IPS-NIHi11 (cell line): ENCODE measurements around the gene ZGPAT.
"Not testable (repeated sequence)": the region's sequence is repeated elsewhere in the genome, so short reads cannot be mapped to it uniquely, and the experiment has no call there.

Experiments
- DNase-seq: peaks from one replicate; pipeline ENCODE4 v3.0.0; 2012; ENCODE audit warnings: mixed read lengths, low spot score

Gene ZGPAT

DNA sequence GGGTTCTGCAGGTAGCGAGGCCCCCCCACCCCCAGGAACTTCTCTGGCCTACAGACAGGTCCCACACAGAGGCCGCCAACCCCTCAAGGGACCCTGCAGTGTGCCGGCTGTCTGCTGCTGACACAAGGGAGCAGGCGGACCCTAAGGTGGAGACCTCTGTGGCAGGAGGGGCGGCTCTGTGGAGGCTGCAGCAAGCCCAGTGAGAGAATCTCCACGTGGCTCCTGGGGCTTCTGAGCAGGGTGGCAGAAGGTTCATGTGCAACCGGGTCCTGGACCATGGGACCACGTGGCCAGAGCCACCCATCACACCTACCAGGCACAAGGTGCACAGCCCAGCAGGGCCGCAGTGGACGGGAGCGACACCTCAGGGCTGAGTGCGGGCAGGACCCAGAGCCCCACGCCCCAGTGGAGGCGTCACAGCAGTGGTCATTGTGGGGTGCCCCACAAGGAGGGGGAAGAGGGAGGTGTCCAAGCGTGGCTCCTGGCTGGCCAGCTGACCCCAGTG, 4.3 kb upstream of the ZGPAT start:
- peak; percentile 2 for DNase-seq

DNA sequence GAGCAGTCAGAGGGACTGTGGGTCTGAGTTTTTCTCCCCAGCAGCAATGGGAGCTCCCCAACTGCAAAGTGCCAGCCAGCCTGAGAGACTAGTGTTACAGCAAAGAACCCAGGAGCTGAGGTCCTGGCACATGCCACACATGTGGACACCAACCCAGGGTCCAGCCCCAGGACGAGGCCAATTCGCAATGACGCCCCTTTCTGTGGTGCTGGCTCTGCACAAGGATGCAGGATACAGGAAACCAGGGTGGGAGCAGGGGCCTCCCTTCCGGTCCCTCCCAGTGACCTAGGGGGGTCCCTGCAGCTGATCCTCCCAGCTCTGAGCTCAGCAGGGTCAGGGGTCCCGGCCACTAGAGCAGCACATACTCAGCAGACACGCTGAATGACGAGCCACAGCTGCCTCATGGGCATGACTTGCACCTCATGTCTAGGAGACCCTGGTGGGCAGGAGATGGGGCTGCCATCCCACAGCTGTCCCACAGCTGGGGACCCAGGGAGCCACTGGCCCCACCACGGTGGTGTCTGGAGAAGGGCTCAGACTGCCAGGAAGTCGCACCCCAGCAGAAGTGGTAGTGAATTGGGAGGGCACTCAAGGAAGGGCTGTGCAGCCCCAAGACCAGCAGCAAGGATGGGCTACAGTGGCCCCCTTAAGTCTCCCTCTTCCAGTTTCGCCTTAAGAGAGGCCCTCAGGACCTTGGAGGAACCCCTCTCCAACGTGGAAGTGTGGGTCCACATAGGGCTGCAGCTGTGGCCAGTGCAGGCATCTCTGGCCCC, 3.7 kb upstream of the ZGPAT start:
- DNase-seq = no peak

DNA sequence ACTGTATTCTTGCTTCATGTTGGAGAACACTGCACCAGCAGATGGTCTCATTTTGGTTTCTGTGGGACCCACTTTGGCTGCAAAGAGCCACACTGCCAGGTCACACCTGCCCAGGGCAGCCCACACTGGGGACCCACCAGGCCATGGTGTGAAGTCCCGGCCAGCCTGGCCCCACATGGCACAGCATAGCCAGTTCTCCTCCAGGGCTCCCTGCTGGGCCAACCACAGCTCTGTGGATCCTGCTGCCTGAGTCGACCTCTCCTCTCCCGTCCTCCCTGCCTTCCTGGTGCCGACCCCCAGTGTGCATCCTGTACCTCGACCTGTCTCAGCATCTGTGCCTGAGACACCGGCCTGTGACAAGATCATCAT, 3.1 kb upstream of the ZGPAT start:
- DNase-seq = no peak

DNA sequence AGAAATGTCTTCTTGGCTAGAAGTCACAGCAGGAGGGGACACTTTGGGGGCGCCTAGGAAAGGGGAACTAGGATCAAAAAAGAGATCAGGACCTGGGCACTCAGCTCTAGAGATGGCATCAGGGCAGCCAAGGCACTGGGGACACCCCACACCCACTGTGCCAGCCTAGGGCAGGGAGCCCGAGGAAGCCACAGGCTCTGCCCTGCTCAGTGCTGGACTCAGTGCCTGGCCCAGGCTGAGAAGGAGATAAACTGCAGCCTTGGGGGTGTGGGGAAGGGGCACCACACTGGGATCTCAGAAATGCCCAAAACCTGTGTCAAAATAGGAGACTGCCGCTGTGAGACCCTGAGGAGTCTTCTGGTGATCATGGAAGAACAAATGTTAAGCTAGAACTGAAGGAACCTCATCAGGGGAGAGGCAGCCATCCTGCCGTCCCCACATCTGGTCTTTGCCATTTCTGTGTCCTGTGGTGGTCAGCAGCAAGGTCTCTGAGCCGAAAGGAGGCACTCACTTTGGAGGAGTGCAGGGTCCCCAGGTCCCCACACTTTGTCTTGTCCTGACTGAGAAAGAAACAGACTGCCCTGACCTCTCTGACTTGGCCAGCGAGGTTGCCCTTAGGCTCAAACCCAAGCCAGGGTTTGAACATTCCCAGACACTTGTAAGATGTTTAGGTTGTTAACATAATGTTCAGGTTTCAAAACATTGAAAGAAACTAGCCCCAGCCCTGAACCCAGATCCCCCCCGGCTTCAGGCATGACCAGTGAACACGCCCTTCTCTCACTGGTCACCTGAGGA, 2.4 kb upstream of the ZGPAT start:
- DNase-seq = no peak

DNA sequence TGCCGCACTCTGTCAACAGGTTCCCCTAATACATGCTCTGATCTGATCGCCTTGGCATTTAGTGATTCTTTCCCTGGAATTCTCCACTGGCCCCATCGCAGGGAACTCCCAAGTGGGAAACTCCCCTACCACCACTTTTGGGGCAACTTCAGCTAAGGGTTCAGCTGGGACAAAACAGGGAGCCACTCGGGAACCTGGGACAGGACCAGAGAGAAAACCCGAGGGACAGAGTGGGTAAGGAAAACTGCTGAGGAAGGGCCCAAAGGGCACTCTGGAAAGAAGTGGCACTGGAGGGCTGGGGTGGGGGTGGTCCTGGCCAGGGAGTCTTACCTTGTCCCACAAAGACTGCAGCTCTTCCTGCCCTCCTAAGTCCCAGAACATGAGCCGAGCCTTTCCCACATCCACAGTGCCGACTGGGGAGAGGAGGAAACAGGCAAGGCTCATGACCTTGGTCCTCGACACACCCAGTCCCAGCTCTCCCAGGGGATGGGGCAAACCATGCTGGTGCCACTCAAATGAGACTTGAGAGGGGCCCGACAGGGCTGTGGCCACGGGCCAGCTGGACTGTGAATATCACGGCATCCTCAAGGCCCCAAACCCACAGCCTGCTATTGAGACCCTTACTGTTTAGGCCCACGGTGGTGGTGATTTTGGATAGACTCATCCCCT, 1.7 kb upstream of the ZGPAT start:
- no peak for DNase-seq

DNA sequence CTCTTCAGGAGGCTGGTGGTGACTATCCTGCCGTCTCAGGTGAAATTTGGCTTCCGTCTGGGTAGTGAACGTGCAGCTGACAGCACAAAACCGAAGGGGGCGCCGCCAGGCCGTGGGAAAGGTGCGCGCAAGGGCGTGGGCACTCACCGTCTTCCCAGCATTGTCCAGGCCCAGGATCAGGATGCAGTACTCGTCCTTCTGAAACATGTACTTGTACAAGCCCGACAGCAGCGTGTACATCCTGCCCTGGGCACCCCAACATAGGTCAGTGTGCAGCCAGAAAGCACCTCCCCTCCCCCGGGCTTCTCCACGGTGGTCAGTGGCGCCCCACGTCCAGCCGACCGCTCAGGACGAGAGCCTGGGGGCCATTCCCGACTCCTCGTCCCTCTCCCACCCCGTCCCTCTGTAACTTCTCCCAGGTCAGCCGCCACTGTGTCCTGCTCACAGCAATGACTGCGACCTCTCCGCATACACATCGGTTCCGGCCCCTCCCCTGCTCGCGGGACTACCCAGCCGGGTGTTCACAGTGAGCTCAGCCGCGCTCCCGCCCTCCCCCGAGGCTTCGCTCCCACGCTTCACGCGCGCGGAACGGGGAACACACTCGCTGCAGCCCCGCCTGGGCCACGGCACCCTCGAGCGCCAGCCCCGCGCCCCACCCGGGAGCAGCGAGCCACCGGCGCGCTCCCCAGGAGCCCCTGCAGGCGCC, 834 bp upstream of the ZGPAT start:
- peak; percentile 49 for DNase-seq

DNA sequence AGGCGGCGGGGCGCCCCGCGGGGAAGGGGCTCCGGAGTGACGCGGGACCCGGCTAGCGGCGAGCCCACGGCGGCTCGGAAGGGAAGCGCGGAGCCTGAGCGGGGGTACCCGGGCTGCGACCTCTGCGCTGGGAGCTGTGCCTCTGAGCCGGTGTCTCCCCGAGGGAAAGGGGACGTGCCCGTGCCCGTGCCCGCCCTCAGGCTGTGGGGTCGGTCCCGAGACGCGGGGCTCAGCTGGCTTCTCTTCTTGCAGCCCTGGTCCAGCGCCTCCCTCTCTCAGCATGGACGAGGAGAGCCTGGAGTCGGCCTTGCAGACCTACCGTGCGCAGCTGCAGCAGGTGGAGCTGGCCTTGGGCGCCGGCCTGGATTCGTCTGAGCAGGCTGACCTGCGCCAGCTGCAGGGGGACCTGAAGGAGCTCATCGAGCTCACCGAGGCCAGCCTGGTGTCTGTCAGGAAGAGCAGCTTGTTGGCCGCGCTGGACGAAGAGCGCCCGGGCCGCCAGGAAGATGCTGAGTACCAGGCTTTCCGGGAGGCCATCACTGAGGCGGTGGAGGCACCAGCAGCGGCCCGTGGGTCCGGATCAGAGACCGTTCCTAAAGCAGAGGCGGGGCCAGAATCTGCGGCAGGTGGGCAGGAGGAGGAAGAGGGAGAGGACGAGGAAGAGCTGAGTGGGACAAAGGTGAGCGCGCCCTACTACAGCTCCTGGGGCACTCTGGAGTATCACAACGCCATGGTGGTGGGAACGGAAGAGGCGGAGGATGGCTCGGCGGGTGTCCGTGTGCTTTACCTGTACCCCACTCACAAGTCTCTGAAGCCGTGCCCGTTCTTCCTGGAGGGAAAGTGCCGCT, 686 bp downstream of the ZGPAT start:
- DNase-seq = no peak

DNA sequence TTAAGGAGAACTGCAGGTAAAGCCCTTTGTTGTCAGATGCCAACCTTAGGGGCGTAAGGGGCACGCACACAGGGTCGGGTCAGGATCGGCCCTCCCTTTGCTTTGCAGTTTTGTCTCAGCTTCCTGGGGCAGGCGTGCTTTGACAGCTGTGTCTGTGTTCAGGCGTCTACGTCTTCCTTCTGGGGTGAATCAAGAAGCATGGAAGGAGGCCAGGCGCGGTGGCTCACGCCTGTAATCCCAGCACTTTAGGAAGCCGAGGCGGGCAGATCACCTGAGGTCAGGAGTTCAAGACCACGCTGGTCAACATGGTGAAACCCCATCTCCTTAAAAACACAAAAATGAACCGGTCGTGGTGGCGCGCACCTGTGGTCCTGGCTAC, 1.3 kb downstream of the ZGPAT start:
- no peak for DNase-seq

DNA sequence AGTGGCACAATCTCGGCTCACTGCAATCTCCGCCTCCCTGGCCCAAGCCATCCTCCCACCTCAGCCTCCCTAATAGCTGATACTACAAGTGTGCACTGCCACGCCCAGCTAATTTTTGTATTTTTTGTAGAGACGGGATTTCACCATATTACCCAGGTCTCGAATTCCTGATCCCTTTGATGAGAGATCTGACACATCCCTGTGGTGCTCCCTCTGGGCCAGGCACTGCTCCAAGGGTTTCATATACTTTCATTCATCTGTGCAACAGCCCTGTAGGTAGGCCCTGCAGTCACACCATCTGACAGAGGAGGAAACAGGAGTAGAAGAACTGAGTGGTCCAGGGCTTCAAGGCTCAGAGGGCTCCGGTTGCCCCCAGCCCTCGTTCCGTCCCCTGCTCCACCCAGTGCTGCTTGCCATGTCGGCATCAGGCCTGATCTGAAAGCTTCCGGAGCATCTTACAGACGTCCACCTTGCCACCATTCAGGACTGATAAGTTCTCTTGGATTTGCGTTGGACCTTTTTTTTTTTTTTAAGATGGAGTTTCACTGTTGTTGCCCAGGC, 3.3 kb downstream of the ZGPAT start:
- no peak for DNase-seq

DNA sequence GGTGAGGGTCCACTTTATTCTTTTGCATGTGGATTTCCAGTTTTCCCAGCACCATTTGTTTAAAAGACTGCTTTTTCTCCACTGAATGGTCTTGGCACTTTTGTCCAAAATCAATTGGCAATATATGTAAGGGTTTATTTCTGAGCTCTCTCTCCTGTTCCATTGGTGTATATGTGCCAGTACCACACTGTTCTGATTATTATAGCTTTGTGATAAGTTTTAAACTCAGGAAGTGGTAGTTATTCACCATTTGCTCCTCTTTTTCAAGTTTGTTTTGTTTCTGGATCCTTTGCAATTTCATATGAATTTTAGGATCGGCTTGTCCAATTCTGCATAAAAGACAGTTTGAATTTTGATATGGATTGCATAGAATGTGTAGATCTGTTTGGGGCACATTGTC, 4.4 kb downstream of the ZGPAT start:
- no peak for DNase-seq

DNA sequence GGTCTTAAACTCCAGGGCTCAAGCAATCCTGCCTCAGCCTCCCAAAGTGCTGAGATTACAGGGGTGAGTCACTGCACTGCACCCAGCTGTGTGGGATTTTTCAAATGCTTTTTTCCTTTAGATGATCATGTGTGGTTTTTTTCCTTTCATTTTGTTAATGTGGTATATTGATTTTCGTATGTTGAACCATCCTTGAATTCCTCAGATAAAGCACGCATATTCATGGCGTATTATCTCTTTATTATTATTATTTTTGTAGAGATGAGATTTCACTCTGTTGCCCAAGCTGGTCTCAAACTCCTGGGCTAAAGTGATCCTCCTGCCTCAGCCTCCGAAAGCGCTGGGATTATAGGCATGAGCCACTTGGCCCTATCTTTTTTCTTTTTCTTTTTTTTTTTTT, 7.0 kb downstream of the ZGPAT start:
- DNase-seq = no peak

DNA sequence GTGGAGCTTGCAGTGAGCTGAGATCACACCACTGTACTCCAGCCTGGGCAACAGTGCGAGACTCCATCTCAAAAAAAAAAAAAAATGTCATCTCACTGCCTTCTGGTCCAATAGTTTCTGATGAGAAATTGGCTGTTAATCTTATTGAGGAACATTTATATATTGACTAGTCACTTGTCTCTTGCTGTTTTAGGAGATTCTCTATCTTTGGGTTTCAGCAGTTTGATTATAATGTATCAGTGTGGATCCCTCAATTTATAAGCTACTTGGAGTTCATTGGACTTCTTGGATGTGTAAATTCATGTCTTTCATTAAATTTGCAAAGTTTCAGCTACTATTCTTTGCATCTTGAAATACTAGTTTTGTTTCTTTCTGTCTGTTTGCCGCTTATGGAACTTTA, 11.2 kb downstream of the ZGPAT start:
- DNase-seq = no peak

DNA sequence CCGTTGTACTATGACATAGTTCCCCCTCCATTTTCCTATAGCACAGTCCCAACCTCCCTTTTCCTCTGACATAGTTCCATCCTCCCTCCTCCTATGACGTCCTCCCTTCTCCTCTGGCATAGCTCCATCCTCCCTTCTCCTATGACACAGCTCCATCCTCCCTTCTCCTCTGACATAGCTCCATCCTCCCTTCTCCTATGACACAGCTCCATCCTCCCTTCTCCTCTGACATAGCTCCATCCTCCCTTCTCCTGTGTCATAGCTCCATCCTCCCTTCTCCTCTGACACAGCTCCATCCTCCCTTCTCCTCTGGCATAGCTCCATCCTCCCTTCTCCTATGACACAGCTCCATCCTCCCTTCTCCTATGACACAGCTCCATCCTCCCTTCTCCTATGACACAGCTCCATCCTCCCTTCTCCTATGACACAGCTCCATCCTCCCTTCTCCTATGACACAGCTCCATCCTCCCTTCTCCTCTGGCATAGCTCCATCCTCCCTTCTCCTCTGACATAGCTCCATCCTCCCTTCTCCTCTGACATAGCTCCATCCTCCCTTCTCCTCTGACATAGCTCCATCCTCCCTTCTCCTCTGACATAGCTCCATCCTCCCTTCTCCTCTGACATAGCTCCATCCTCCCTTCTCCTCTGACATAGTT, 15.3 kb downstream of the ZGPAT start:
- not testable (repeated sequence) for DNase-seq

DNA sequence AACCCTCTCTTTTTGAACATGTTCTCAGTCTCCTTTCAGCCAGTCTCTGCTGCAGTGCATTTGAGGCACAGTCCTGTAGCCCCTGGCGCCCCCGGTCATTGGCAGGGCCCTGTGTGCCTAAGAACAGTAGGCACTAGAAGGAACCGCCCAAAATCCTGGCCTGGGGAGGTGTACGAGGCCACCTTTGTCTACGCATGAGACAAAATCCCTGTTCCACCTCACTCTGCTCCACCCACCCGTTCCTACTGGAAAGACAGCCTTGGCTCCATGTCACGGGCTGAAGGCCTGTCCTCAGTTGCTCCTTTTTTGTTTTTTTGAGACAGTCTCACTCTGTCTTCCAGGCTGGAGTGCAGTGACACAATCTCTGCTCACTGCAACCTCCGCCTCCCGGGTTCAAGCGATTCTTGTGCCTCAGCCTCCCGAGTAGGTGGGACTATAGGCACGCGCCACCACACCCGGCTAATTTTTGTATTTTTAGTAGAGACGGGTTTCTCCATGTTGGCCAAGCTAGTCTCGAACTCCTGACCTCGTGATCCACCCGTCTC, 22.4 kb downstream of the ZGPAT start:
- not testable (repeated sequence) for DNase-seq

DNA sequence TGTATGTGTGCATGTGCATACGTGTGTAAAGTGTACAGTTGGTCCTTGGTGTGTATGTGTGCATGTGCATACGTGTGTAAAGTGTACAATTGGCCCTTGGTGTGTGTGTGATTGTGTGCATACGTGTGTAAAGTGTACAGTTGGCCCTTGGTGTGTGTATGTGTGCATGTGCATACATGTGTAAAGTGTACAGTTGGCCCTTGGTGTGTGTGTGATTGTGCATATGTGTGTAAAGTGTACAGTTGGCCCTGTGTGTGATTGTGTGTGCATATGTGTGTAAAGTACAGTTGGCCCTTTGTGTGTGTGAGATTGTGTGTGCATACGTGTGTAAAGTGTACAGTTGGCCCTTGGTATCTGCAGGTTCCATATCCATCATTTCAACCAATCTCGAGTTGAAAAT, 23.6 kb downstream of the ZGPAT start:
- no peak for DNase-seq

DNA sequence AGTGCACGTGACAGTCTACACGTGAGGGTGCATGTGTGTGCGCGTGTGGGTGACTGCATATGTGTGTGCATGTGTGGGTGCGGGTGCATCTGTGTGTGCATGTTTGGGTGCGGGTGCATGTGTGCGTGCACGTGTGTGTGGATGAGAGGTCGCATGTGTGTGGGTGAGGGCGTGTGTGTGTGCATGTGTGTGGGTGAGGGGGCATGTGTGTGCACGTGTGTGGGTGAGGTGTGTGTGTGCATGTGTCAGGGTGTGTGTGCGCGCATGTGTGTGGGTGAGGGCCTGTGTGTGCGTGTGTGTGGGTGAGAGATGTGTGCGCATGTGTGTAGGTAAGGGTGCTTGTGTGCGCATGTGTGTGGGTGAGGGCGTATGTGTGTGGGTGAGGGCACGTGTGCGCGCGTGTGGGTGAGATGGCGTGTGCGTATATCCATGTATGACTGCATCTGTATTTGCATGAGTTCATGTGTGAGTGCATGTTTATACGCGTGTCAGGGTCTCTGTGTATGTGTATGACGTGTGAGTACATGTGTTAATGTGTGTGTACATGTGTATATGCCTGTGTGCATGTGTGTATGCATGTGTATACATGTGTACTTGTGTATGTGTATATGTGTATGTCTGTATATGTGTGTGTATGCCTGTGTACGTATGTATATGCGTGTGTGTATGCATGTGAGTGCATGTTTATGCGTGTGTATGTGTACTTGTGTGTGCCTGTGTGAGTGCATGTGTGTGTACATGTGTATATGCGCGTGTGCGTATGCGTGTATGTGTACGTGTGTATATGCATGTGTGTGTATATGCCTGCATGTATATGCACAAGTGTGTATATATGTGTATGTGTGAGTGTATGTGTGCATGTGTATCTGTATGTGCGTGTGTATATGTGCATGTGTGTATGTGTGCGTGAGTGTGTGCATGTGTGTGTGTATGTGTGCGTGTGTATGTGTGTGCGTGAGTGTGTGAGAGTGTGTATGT, 24.6 kb downstream of the ZGPAT start:
- no peak for DNase-seq

DNA sequence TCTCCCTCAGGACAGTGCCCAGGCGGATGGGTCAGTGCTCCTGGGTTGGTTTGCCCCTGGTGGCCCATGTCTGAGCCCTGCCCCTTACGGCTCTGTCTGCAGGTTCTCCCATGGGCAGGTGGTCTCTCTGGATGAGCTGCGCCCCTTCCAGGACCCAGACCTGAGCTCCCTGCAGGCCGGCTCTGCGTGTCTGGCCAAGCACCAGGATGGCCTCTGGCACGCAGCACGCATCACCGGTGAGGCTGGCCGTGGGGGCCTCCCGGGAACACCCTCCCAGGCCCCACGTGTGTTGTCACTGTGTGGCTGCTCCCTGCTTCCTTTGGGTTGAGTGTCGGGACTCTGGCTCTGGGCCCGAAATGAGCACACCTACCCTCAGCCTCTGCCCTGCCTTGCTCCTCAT, 25.3 kb downstream of the ZGPAT start:
- DNase-seq = no peak

DNA sequence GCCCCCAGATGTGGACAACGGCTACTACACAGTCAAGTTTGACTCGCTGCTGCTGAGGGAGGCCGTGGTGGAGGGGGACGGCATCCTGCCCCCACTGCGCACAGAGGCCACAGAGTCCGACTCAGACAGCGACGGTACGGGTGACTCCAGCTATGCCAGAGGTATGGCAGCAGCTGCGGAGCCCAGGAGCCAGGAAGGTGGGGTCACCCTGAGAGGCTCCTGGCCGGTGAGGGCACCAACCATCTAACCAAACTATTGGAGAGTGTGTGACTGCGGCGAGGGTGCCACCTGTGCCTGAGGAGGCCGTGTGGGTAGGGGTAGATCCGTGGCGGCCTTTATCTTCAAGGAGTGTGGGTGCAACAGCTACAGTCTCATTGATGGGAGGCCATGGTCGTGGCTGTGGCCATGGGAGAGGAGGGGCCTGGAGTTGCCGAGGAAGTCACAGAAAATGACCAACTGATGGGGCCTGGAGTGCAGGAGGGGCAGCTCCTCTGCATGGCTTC, 25.8 kb downstream of the ZGPAT start:
- DNase-seq = no peak
